Measurements from ENCODE around the gene TMEM125. TPM values are rescaled to one million over a fixed set of nuclear protein-coding genes. Genes with fewer than 3 reads are reported as not detected.

TMEM125 gene
- total RNA-seq, 1 donor from 2014 or later: 9.5 TPM

- no peak overlapping the region for H3K4me3 ChIP-seq (ENCODE audit: low read depth, low read length)
- H3K27me3 ChIP-seq (ENCODE audit: control insufficient read depth, insufficient read depth, low read length): no peaks in the 10 kb centered on the region
- FAIRE-seq (no peak), DNase-seq (ENCODE audit: low read depth) (no peak)
- no peaks in the 10 kb centered on the region for H3K36me3 ChIP-seq (ENCODE audit: control insufficient read depth, insufficient read depth, low read length)
- TF ChIP-seq, protein P1, sequence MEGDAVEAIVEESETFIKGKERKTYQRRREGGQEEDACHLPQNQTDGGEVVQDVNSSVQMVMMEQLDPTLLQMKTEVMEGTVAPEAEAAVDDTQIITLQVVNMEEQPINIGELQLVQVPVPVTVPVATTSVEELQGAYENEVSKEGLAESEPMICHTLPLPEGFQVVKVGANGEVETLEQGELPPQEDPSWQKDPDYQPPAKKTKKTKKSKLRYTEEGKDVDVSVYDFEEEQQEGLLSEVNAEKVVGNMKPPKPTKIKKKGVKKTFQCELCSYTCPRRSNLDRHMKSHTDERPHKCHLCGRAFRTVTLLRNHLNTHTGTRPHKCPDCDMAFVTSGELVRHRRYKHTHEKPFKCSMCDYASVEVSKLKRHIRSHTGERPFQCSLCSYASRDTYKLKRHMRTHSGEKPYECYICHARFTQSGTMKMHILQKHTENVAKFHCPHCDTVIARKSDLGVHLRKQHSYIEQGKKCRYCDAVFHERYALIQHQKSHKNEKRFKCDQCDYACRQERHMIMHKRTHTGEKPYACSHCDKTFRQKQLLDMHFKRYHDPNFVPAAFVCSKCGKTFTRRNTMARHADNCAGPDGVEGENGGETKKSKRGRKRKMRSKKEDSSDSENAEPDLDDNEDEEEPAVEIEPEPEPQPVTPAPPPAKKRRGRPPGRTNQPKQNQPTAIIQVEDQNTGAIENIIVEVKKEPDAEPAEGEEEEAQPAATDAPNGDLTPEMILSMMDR (IDR thresholded peaks at IDR 0.05; ENCODE audit: insufficient read depth, low read length, severe bottlenecking): no peak
These were observed 37.8 kb downstream of the TMEM125 start for GRCh38 chr1:43307458-43308158.

DNA sequence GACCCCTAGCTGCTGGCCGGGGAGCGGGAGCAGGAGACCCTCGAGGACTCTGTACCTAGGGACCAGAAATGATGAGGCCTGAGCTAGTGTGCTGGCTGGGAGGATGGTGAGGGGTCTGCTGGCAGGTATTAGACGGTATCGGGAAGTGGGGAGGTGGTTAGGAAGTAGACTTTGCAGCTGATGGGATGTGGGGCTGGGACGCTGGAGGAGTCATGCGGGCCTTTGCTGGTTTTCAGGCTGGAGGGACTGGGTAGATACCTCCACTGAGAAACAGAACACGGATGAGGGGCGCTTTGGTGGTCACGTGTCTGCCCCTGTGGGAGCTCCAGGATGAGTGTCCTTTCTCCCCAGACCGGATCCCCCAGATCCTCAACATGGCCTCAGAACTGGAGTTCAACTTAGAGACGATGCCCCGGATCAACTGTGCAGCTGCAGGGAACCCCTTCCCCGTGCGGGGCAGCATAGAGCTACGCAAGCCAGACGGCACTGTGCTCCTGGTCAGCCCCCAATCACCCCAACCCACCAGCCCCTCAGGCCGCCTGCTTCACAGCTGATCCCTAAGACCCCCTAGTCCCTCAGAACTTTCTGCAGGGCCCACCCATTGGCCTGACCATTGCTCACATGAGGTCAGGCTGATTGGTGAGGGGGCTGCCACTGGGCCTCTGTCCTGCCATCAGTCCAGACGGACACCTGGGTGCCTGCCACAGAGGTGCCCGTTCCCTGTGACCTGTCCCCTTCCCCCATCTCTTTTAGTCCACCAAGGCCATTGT is 39.0 kb downstream of the TMEM125 start:
- Histone ChIP-seq H3K36me3 (ENCODE audit: control insufficient read depth, insufficient read depth, low read length) (no peaks in the 10 kb centered on the region), H3K27me3 (ENCODE audit: control insufficient read depth, insufficient read depth, low read length) (no peaks in the 10 kb centered on the region), H3K4me3 (ENCODE audit: low read depth, low read length) (no peak overlapping the region)
- DNase-seq (ENCODE audit: low read depth) (no peak), FAIRE-seq (no peak)
- TF ChIP-seq, protein P1 (IDR thresholded peaks at IDR 0.05; ENCODE audit: insufficient read depth, low read length, severe bottlenecking): no peak

DNA sequence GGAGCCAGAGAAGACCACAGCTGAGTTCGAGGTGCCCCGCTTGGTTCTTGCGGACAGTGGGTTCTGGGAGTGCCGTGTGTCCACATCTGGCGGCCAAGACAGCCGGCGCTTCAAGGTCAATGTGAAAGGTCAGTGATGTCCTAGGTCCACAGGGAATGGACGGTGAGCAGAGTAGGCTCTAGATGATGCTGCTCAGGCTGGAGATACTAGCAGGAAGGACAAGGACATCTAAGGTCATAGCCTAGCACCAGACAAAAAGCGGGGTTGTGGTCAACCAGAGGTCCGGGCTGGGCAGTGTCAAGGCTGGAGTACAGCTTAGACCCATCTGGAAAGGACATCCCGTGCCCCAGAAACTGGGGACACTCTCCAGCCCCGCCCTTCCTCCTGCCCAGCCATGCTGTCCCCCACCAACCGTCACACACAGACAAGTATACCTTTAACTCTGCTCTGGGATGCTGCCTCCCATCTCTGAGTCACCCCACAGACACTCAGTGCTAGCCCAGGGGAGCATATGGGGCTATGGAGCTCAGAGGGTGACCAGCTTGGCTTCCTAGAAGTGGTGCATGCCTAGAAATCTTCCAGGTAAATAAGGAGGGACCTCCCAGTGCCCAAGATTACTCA is 39.7 kb downstream of the TMEM125 start:
- Histone ChIP-seq H3K36me3 (ENCODE audit: control insufficient read depth, insufficient read depth, low read length) (no peaks in the 10 kb centered on the region), H3K27me3 (ENCODE audit: control insufficient read depth, insufficient read depth, low read length) (no peaks in the 10 kb centered on the region), H3K4me3 (ENCODE audit: low read depth, low read length) (no peak overlapping the region)
- peak; percentile 55 for FAIRE-seq
- TF ChIP-seq, protein P1 (IDR thresholded peaks at IDR 0.05; ENCODE audit: insufficient read depth, low read length, severe bottlenecking): no peak
- no peak for DNase-seq (ENCODE audit: low read depth)

DNA sequence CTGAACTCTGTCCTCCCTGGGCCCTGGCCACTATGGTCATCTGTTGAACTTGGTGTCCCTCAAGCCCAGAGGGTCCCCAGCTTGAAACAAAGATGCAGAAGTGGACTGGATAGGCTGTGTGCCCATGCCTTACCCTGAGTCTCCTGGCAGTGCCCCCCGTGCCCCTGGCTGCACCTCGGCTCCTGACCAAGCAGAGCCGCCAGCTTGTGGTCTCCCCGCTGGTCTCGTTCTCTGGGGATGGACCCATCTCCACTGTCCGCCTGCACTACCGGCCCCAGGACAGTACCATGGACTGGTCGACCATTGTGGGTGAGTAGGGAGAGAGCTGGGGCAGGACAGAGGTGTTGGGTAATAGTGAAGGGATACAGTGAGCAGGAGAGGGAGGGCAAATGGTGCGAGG is 41.7 kb downstream of the TMEM125 start:
- Histone ChIP-seq H3K27me3 (ENCODE audit: control insufficient read depth, insufficient read depth, low read length) (no peaks in the 10 kb centered on the region), H3K36me3 (ENCODE audit: control insufficient read depth, insufficient read depth, low read length) (no peaks in the 10 kb centered on the region), H3K4me3 (ENCODE audit: low read depth, low read length) (no peak overlapping the region)
- TF ChIP-seq, protein P1 (IDR thresholded peaks at IDR 0.05; ENCODE audit: insufficient read depth, low read length, severe bottlenecking): no peak
- no peak for DNase-seq (ENCODE audit: low read depth)
- no peak for FAIRE-seq

DNA sequence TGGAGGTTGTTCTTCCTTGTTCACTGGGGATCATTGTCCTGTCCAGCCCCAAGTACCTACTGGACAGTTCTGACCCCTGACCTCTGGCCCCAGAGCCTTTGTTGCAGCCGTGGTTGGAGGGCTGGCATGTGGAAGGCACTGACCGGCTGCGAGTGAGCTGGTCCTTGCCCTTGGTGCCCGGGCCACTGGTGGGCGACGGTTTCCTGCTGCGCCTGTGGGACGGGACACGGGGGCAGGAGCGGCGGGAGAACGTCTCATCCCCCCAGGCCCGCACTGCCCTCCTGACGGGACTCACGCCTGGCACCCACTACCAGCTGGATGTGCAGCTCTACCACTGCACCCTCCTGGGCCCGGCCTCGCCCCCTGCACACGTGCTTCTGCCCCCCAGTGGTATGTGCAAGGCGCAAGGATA is 42.4 kb downstream of the TMEM125 start:
- peak; percentile 40 for FAIRE-seq
- DNase-seq (ENCODE audit: low read depth): no peak

More for the DNA sequence above, 42.4 kb downstream of the TMEM125 start:
- Histone ChIP-seq H3K27me3 (ENCODE audit: control insufficient read depth, insufficient read depth, low read length) (no peaks in the 10 kb centered on the region), H3K4me3 (ENCODE audit: low read depth, low read length) (no peak overlapping the region), H3K36me3 (ENCODE audit: control insufficient read depth, insufficient read depth, low read length) (no peaks in the 10 kb centered on the region)
- TF ChIP-seq, protein P1 (IDR thresholded peaks at IDR 0.05; ENCODE audit: insufficient read depth, low read length, severe bottlenecking): no peak
